Skin epidermis (tissue), 12 donors: ENCODE results near the gene GRK1.
A peak's percentile ranks its signal among the peaks of the same experiment; 100 is the strongest.

Experiments used
- H3K27ac ChIP-seq, 21 experiments: fragments of 200-600 bp; sonication (generic) in 11 of 21; one replicate each; pipeline ENCODE4 v1.5.0; 2020; ENCODE audit warnings: mild to moderate bottlenecking in 3 of 21, inconsistent platforms in 2 of 21, moderate library complexity in 2 of 21
- H3K4me3 ChIP-seq, 7 experiments: fragments of 200-600 bp; sonication (generic) in 2 of 7; one replicate each; pipeline ENCODE4 v1.5.0; 2020; ENCODE audit warnings: inconsistent platforms in 2 of 7, mild to moderate bottlenecking in 2 of 7, moderate library complexity in 1 of 7

GRK1 gene

DNA sequence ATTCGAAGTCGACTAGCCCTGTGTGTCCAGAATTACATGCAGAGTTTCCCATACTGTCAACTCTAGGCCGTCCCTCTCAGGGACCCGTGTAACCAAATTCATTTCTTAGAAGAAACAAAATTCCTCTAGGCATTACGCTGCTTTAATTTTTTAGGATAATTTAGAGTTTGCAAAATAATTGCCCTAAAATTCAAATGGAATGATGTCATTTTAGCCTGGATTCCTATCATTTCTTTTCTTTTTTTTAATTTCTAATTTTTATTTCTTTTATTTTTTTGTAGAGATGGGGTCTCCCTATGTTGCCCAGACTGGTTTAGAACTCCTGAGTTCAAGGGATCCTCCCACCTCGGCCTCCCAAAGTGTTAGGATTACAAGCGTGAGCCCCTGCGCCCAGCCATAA is 7.7 kb upstream of the GRK1 start:
- no peak overlapping the region for H3K4me3 ChIP-seq
- H3K27ac ChIP-seq = no peak overlapping the region

DNA sequence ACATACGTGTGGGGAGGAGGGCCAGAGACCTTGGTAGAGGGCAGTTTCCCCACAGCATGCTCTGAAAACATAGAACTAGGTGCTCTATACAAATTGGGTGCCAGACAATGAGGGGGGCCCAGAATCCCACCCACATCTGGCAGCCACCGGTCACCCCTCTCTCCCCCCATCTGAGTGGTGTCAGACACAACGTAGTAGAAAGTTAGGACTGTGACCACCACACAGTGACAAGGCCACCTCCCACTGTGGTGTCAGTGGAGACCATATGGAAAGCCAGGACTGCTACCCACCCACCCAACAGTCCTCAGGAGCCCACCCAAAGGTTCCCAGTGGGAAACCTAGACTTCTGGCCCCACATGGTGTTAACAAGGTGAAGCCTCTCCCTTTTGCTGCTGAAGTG is 7.0 kb upstream of the GRK1 start:
- H3K27ac ChIP-seq = no peak overlapping the region
- H3K4me3 ChIP-seq = no peak overlapping the region

DNA sequence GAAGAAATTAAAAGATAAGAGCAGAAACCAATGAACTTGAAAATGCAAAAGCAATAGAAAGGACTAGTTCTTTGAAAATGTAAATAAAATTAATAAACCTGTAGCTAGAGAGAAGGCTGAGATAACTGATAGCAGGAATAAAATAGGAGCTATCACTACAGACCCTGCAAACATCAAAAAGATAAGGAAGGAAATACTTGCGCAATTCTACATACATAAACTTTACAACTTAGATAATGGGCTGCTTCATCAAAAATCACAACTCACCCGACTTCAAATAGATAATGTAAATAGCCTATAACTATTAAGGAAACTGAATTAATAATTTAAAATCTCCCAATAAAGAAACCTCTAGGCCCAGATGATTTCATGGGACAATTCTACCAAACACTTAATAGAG is 5.5 kb upstream of the GRK1 start:
- H3K4me3 ChIP-seq = no peak overlapping the region
- no peak overlapping the region for H3K27ac ChIP-seq

DNA sequence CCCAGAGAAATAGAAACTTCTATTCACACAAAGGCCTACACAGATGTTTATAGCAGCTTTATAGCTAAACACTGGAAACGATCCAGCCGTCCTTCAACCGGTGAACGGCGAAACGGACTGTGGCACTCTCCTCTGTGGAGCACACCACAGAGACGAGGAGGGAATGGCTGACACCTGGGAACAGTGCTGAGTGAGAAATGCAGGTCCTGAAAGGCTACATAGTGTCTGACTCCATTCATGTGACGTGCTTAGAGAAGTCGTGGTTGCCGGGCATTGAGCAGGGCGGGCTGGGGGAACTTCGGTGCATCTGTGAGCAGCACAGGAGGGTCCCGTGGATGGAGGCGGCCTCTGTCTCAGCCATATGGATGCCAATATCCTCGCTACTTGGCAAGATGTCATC is 3.1 kb upstream of the GRK1 start:
- Histone ChIP-seq H3K4me3 (no peak overlapping the region), H3K27ac (no peak overlapping the region)

DNA sequence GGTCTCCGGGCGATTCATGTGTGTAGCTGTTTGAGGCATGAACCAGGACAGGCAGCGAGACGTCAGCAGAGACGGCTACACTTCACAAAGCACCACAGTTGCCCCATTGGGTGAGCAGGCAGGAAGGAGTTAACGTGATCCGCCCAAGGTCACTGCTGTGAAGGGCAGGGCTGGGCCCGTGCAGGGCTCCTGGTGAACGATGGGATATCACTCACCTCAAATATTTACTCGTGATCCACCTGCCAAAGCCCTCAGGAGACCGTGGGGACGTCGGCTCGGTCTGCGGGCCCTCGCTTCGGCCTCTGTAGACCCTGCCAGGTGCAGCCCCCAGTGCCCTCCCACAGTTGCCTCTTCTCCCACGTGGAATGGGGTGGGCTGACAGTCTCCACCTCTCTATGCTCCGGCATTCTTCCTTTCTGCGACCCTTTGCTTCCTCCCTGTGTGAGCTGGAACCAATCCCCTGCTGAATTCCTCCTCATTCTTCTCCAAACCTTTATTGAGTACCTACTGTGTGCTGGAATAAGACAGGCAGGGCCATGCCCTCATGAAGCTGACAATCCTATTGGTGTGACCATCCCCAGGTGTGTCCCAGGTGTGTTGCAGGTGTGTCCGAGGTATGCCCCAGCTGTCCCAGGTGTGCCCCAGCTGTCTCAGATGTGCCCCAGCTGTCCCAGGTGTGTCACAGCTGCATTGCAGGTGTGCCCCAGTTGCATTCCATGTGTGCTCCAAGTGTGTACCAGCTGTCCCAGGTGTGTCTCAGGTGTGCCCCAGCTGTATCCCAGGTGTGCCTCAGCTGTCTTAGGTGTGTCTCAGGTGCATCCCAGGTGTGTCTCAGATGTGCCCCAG is 2.0 kb upstream of the GRK1 start:
- H3K4me3 ChIP-seq = peak overlapping the region in 1 of 7 experiments; percentile 3
- H3K27ac ChIP-seq = no peak overlapping the region

DNA sequence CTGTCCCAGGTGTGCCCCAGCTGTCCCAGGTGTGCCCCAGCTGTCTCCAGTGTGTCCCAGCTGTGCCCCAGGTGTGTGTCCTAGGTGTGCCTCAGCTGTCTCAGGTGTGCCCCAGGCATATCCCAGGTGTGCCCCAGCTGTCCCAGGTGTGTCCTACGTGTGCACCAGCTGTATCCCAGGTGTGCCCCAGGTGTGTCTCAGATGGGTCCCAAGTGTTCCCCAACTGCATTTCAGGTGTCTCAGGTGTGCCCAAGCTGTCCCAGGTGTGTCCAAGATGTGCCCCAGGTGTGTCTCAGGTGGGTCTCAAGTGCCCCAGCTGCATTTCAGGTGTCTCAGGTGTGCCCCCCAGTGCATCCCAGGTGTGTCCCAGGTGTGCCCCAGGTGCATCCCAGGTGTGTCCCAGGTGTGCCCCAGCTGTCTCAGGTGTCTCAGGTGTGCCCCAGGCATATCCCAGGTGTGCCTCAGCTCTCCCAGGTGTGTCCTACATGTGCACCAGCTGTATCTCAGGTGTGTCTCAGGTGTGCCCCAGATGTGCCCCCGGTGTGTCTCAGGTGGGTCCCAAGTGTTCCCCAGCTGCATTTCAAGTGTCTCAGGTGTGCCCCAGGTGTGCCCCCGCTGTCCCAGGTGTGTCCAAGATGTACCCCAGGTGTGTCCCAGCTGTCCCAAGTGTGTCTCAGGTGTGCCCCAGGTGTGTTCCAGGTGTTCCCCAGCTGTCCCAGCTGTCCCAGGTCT is 1.3 kb upstream of the GRK1 start:
- H3K27ac ChIP-seq = no peak overlapping the region
- H3K4me3 ChIP-seq = no peak overlapping the region

DNA sequence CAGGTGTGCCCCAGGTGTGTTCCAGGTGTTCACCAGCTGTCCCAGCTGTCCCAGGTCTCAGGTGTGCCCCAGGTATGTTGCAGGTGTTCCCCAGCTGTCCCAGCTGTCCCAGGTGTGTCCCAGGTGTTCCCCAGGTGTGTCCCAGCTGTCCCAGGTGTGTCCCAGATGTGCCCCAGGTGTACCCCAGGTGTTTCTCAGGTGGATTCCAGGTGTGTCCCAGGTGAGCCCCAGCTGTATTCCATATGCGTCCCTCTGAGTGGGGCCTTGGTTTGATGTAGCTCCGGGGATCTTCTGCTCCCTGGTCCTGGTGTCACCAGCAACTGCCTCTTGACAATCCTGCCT is 719 bp upstream of the GRK1 start:
- H3K27ac ChIP-seq = no peak overlapping the region

DNA sequence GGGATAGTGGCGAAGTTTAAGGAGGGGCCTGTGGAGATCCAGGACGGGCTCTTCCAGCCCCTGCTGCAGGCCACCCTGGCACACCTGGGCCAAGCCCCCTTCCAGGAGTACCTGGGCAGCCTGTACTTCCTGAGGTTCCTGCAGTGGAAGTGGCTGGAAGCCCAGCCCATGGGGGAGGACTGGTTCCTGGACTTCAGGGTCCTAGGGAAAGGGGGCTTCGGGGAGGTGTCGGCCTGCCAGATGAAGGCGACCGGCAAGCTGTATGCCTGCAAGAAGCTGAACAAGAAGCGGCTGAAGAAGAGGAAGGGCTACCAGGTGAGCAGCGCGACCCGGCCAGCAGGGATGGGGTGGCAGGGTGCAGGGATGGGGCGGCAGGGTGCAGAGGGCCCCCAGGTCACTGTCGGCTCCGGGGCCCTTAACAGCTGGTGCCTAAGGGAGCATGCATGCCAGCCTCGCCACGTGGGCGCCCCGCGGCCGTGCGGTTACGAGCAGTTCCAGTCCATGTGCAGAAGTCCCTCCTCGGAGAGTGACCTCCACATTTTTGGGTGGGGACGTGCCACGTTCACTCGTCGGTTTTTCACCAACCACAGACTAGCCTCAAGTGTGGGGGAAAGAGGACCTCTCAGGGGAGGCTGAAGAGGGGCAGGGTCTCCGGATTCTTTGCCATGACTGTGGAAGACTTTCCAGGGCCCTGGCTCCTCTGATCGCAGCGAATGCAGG is 912 bp downstream of the GRK1 start:
- no peak overlapping the region for H3K27ac ChIP-seq
- H3K4me3 ChIP-seq = no peak overlapping the region

More for the DNA sequence above, 719 bp upstream of the GRK1 start:
- H3K4me3 ChIP-seq = no peak overlapping the region

DNA sequence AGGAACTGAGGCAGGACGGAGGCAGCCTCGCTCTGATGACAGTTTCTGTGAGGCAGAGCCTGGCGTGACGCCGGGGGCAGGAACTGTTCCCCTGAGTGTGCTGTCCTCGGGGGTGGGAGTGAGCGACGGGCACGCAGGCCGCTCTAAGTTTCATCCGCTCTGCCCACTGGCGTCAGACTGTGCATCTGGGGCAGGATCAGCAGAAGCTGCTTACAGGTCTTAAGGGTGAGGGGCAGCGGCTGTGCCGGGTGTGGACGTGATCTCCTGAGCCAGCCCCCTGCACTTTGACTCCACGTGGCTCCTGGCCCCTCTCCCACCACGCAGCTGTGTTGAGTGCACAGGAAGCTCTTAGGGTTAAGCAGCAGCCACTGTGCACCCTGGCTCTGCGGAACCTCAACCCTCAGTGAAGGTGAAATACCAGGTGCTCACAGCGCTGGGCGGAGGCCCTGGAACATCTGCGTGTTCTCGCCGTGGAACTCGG is 1.5 kb downstream of the GRK1 start:
- no peak overlapping the region for H3K27ac ChIP-seq
- H3K4me3 ChIP-seq = no peak overlapping the region

DNA sequence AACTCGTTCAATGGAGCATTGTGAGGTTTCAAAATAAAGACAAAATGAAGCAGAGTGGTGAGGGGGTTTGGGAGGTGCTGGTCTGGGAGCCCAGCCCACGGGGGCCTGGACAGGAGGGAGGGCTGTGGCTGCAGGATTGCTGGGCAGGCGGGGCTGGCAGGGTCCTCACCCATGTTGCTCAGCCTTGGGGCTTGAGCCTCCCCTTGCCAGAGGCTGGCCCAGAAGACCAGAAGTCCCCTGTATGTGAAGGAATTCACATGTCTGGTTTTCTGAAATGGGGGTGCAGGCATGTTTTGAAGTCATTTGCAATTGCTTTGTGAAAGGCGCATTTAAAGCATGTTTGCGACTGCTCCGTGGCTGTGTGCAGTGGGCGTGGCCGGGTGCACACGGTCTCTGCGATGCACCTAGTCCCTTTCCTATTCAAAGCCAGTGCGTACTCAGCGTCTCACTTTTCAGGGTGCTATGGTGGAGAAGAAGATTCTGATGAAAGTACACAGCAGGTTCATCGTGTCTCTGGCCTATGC is 2.3 kb downstream of the GRK1 start:
- no peak overlapping the region for H3K4me3 ChIP-seq

DNA sequence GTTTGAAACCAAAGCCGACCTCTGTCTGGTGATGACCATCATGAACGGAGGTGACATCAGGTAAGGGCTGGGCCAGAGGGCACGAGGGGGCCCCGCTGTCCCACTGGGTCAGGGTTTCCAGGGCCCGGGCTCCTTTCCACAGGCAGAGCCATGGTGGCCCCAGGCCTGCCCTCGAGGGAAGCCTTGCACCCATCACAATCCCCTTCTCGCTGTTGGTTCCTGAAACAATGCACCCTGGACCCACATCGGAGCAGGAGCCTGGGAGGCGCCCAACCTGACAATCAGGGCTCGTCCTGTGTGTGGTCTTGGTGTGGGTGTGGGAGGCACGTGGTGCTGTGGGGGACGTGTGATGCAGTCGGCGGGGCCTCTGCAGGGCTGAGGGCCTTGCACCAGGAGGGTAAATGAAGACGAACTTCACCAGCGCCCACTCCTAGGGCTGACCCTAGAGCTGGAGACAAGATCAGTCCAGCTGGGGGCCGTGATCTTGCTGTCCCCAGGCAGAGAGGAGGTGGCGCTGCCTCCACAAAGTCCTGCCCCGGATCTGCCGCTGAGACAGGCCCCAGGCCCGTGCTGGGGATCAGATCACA is 2.8 kb downstream of the GRK1 start:
- H3K4me3 ChIP-seq = no peak overlapping the region
- H3K27ac ChIP-seq = no peak overlapping the region

More for the DNA sequence above, 2.3 kb downstream of the GRK1 start:
- no peak overlapping the region for H3K27ac ChIP-seq

DNA sequence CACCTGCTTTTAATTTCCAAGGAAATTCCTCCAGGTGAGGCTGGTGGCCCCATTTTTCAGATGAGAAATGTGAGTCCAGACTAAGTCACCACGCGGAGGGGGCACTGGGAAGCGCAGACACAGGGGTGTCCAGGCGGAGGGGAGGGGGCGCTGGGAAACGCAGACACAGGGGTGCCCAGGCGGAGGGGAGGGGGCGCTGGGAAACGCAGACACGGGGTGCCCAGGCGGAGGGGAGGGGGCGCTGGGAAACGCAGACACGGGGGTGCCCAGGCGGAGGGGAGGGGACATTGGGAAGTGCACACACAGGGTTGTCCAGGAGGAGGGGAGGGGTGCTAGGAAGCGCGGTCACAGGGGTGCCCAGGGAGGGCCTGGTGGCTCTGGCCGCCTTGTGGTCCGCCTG is 3.5 kb downstream of the GRK1 start:
- Histone ChIP-seq H3K27ac (no peak overlapping the region), H3K4me3 (no peak overlapping the region)

DNA sequence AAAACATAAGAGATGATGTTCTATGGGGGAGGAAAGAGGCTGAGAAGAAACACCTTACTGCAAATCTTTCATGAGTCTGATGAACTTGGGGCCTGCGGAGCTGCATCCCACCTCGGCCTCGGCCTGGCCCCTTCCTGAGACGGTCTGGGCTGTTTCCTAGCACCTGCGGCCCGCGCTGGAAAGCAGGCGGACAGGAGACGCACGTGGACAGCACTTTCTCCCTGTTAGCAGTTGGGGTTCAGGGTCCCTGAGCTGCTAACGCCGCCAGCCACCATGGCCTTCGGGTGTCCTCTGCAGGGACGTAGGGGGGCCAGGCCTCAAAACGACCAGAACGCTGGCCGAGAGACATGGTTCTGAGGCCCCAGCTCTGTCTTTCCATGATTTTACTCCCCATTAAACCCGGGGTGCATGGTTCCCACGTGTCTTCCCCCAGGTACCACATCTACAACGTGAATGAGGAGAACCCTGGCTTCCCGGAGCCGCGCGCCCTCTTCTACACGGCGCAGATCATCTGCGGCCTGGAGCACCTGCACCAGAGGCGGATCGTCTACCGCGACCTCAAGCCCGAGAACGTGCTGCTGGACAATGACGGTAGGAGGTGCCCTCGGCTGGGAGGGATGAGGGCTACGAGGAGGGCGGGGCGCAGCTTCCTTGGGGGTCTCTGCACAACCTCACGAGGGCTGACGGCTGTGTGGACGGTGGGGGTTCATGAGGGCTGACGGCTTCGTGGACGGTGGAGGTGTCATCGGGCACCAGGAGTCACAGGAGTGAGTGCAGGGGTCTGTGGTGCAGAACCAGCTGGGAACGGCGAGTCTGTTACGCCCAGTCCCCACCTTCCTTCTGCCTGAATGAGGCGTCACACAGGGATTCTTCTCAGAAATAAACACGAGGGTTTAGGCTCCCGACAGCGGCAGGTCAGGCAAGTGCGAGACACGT is 4.3 kb downstream of the GRK1 start:
- H3K27ac ChIP-seq = no peak overlapping the region
- no peak overlapping the region for H3K4me3 ChIP-seq

DNA sequence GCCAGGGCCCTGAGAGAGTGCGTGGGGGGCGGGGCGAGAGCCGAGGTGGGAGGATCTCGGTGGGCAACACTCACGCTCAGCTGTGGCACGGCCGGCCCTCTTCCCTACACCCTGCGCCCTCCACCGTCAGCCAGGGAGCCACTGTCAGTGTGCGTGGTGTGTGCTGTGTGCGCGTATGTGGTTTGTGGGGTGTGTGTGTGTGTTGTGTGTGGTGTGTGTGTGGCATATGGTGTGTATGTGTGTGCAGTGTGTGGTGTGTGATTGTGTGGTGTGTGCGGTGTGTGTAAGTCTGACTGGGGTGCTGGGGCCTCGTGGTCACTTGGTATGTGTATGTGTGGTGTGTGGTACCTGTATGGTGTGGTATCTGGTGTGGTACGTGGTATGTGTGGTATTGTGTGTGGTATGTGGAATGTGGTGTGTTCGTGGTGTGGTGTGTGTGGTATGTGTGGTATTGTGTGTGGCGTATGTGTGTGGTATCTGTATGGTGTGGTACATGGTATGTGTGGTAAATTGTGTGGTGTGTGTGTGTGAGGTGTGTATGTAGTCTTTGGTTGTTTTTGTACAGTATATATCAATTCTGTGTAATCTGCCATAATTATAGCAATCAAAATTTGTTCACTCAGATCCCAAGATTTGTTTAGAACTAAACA is 5.1 kb downstream of the GRK1 start:
- no peak overlapping the region for H3K4me3 ChIP-seq
- H3K27ac ChIP-seq = no peak overlapping the region

DNA sequence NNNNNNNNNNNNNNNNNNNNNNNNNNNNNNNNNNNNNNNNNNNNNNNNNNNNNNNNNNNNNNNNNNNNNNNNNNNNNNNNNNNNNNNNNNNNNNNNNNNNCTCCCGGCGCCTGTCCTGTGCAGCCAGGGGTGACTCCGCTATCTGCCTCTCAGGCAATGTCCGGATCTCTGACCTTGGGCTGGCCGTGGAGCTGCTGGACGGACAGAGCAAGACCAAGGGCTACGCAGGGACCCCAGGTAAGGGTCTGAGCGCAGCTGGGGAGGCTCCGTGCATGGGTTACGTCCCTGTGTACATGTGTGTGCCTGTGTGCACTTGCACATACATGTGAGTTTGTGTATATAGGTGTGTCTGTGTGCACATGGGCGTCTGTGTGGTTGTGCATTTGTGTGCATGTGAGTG is 55.9 kb downstream of the GRK1 start:
- Histone ChIP-seq H3K4me3 (no peak overlapping the region), H3K27ac (no peak overlapping the region)

DNA sequence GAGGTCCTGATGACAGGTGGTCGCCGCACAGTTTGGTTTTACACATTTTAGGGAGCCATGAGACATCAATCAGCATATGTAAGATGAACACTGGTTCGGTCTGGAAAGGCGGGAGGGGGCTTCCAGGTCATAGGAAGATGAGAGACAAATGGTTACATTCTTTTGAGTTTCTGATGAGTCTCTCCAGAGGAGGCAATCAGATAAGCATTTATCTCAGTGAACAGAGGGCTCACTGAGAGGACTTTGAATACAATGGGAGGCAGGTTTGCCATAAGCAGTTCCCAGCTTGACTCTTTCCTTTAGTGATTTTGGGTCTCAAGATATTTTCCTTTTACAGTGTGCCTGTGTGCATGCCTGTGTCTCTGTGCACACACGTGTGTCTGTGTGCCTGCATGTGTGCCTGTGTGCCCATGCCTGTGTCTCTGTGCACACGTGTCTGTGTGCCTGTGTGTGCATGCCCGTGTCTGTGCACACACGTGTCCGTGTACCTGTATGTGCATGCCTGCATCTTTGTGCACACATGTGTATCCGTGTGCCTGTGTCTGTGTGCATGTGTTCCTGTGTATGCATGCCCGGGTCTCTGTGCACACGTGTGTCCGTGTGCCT is 56.5 kb downstream of the GRK1 start:
- Histone ChIP-seq H3K27ac (no peak overlapping the region), H3K4me3 (no peak overlapping the region)

DNA sequence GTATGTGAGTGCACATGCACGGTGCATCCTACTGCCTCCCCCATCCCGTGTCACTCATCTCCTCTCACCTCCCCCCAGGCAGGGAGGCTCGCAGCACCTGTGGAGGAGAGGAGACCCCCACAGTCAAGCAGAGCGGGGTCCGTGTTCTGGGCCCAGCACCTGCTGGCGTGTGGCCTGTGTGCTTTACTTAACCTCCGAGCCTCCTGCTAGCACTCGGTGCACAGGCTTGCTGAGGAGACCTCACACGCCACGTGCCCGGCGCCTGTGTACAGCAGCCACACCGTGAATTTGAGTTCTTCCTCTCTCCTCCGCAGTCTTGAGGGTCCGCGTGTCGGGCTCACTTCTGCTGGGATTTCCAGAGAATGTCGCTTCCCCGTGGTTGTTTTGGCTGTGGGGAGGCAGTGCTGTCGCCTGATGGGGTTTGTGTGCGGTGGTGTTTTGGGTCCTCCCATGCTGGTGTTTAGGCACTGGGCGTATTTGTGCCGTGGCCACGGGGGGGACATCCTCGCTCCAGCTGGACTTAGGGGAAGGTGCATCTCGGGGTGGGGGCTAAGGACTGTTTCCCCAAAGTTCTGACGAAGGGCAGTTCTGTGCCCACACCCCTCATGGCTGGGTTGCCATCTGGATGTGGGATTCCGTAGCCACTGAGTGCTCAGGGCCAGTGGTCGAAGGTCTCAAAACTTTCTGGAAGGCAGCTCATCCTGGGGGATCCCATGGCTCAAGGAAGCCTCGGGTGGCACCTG is 57.2 kb downstream of the GRK1 start:
- Histone ChIP-seq H3K27ac (peak overlapping the region in 7 of 21 experiments; percentile 11 to 67 (median 26)), H3K4me3 (peak overlapping the region in 2 of 7 experiments; percentile 27 to 43)
